Mammary epithelial cell (primary cell): ENCODE data around the gene NASP.

Source experiments
- CTCF ChIP-seq, 2 donors: IDR thresholded peaks in 1 of 2; conservative IDR thresholded peaks in 1 of 2; 2 replicates each; pipeline ENCODE4 v1.5.1; 2011 to 2012; ENCODE audit warnings: inconsistent platforms in 2 of 2, low read length in 2 of 2, mild to moderate bottlenecking in 2 of 2, control low read depth in 1 of 2, low read depth in 1 of 2; ENCODE audit not compliant: insufficient read depth in 1 of 2; ENCODE audit errors: extremely low read depth in 1 of 2
- EZH2 ChIP-seq: IDR thresholded peaks from 2 replicates; pipeline ENCODE4 v1.6.1; 2012; ENCODE audit warnings: low read length, inconsistent platforms, borderline replicate concordance

- TF ChIP-seq CTCF (conservative IDR thresholded peaks at IDR 0.05 in 1 of 2, IDR thresholded peaks at IDR 0.05 in 1 of 2; ENCODE audit: extremely low read depth in 1 of 2, insufficient read depth in 1 of 2, low read depth in 1 of 2, low read length in 2 of 2) (no peak), EZH2 (no peak)
Observed at GRCh38 chr1:45659222-45659621, 75.4 kb downstream of the NASP start.
